GM18517 (cell line): ENCODE results near the gene TXNL1.
A peak's percentile ranks its signal among the peaks of the same experiment; 100 is the strongest.

ENCODE experiments used
- ATAC-seq: cut with Tn5 transposase; IDR thresholded peaks from one replicate; pipeline ENCODE4 v1.9.1; 2021; ENCODE audit warnings: mild to moderate bottlenecking, moderate library complexity; ENCODE audit not compliant: unreplicated experiment

TXNL1 gene

GRCh38 chr18:56645415-56646016, 7.1 kb upstream of the TXNL1 start:
- ATAC-seq, result no peak

- ATAC-seq, result no peak
Measured at GRCh38 chr18:56643381-56643780, 5.0 kb upstream of the TXNL1 start.

- no peak for ATAC-seq
Measured at GRCh38 chr18:56641714-56642337, 3.4 kb upstream of the TXNL1 start.

GRCh38 chr18:56639571-56639970, 1.2 kb upstream of the TXNL1 start:
- no peak for ATAC-seq

GRCh38 chr18:56639104-56639381, 651 bp upstream of the TXNL1 start:
- ATAC-seq, result no peak

GRCh38 chr18:56637711-56638231, 621 bp downstream of the TXNL1 start:
- ATAC-seq, result peak; percentile 16

- no peak for ATAC-seq
Measured at GRCh38 chr18:56637176-56637575, 1.2 kb downstream of the TXNL1 start.

GRCh38 chr18:56635007-56635406, 3.4 kb downstream of the TXNL1 start:
- no peak for ATAC-seq

- ATAC-seq, result no peak
Measured at GRCh38 chr18:56632070-56633022, 6.0 kb downstream of the TXNL1 start.

- no peak for ATAC-seq
Measured at GRCh38 chr18:56627991-56628390, 10.4 kb downstream of the TXNL1 start.

- ATAC-seq, result peak; percentile 52
Measured at GRCh38 chr18:56615738-56616520, 22.5 kb downstream of the TXNL1 start.

GRCh38 chr18:56606618-56607017, 31.8 kb downstream of the TXNL1 start:
- no peak for ATAC-seq

GRCh38 chr18:56598422-56598821, 40.0 kb downstream of the TXNL1 start:
- no peak for ATAC-seq

GRCh38 chr18:56593906-56594305, 44.5 kb downstream of the TXNL1 start:
- ATAC-seq, result no peak

GRCh38 chr18:56580026-56580425, 58.4 kb downstream of the TXNL1 start:
- ATAC-seq, result no peak

GRCh38 chr18:56579451-56579850, 58.9 kb downstream of the TXNL1 start:
- ATAC-seq, result no peak

- ATAC-seq, result no peak
Measured at GRCh38 chr18:56576826-56577573, 61.4 kb downstream of the TXNL1 start.

- ATAC-seq, result no peak
Measured at GRCh38 chr18:56575819-56576663, 62.4 kb downstream of the TXNL1 start.

GRCh38 chr18:56574861-56575260, 63.5 kb downstream of the TXNL1 start:
- no peak for ATAC-seq
